Stimulated activated CD4-positive, alpha-beta T cell treated with anti-CD3 and anti-CD28 coated beads, TNF-alpha, amount 100 ng/mL, for 24 hours (primary cell): ENCODE results near the gene PPP1R3E.

ENCODE experiments used
- DNase-seq, 3 experiments: peaks; one replicate each; pipeline ENCODE4 v3.0.0-alpha.2; 2020; ENCODE audit warnings: low read depth in 3 of 3

PPP1R3E gene

DNA sequence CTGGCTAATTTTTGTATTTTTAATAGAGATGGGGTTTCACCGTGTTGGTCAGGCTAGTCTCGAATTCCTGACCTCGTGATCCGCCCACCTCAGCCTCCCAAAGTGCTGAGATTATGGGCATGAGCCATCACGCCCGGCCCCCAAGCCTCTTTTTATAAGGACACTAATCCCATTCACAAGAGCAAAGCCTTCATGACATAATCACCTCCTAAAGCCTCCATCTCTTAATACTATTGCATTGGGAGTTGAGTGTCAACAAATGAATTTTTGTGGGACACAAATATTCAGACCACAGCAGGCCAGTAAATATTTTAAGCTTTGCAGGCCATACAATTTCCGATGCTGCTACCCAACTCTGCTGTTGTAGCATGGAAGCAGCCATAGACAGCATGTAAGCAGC lies 54.1 kb downstream of the PPP1R3E start:
- no peak for DNase-seq
